ENCODE results near the gene CYB5R2. TPM values are rescaled to one million over a fixed set of nuclear protein-coding genes. Genes with fewer than 3 reads are reported as not detected.
"Not testable (repeated sequence)": the region's sequence is repeated elsewhere in the genome, so short reads cannot be mapped to it uniquely, and the experiment has no call there.

The CYB5R2 gene
- polyA plus RNA-seq, 4 donors = 27.0 to 31.4 (median 28.1) TPM

- DNase-seq (ENCODE audit: low read depth in 4 of 4, low spot score in 3 of 4) = no peak
Observed at GRCh38 chr11:7671347-7672215, 1.7 kb downstream of the CYB5R2 start.

- DNase-seq (ENCODE audit: low read depth in 4 of 4, low spot score in 3 of 4) = no peak
Observed at GRCh38 chr11:7670641-7671040, 2.7 kb downstream of the CYB5R2 start.

GRCh38 chr11:7668911-7669310, 4.4 kb downstream of the CYB5R2 start:
- DNase-seq (ENCODE audit: low read depth in 4 of 4, low spot score in 3 of 4) = no peak

- no peak for DNase-seq (ENCODE audit: low read depth in 4 of 4, low spot score in 3 of 4)
Observed at GRCh38 chr11:7668464-7668863, 4.8 kb downstream of the CYB5R2 start.

GRCh38 chr11:7667460-7667859, 5.8 kb downstream of the CYB5R2 start:
- DNase-seq (ENCODE audit: low read depth in 4 of 4, low spot score in 3 of 4) = no peak

GRCh38 chr11:7666292-7666866, 6.9 kb downstream of the CYB5R2 start:
- no peak for DNase-seq (ENCODE audit: low read depth in 4 of 4, low spot score in 3 of 4)

- peak in 2 of 4 donors; percentile 33 to 63 for DNase-seq (ENCODE audit: low read depth in 4 of 4, low spot score in 3 of 4)
Observed at GRCh38 chr11:7665473-7666291, 7.6 kb downstream of the CYB5R2 start.

- no peak for DNase-seq (ENCODE audit: low read depth in 4 of 4, low spot score in 3 of 4)
Observed at GRCh38 chr11:7664867-7665266, 8.4 kb downstream of the CYB5R2 start.

- DNase-seq (ENCODE audit: low read depth in 4 of 4, low spot score in 3 of 4) = not testable (repeated sequence)
Observed at GRCh38 chr11:7663531-7663930, 9.8 kb downstream of the CYB5R2 start.

GRCh38 chr11:7657306-7658025, 15.8 kb downstream of the CYB5R2 start:
- DNase-seq (ENCODE audit: low read depth in 4 of 4, low spot score in 3 of 4) = peak in 1 of 4 donors; percentile 54

GRCh38 chr11:7656704-7657103, 16.6 kb downstream of the CYB5R2 start:
- DNase-seq (ENCODE audit: low read depth in 4 of 4, low spot score in 3 of 4) = no peak

- no peak for DNase-seq (ENCODE audit: low read depth in 4 of 4, low spot score in 3 of 4)
Observed at GRCh38 chr11:7655253-7656217, 17.8 kb downstream of the CYB5R2 start.

GRCh38 chr11:7654195-7654705, 19.1 kb downstream of the CYB5R2 start:
- DNase-seq (ENCODE audit: low read depth in 4 of 4, low spot score in 3 of 4) = no peak

- DNase-seq (ENCODE audit: low read depth in 4 of 4, low spot score in 3 of 4) = no peak
Observed at GRCh38 chr11:7651700-7652099, 21.6 kb downstream of the CYB5R2 start.

- DNase-seq (ENCODE audit: low read depth in 4 of 4, low spot score in 3 of 4) = no peak
Observed at GRCh38 chr11:7651140-7651551, 22.2 kb downstream of the CYB5R2 start.

- no peak for DNase-seq (ENCODE audit: low read depth in 4 of 4, low spot score in 3 of 4)
Observed at GRCh38 chr11:7648264-7648663, 25.0 kb downstream of the CYB5R2 start.

- no peak for DNase-seq (ENCODE audit: low read depth in 4 of 4, low spot score in 3 of 4)
Observed at GRCh38 chr11:7646866-7647265, 26.4 kb downstream of the CYB5R2 start.

GRCh38 chr11:7645206-7645605, 28.1 kb downstream of the CYB5R2 start:
- DNase-seq (ENCODE audit: low read depth in 4 of 4, low spot score in 3 of 4) = no peak

GRCh38 chr11:7643314-7643713, 30.0 kb downstream of the CYB5R2 start:
- DNase-seq (ENCODE audit: low read depth in 4 of 4, low spot score in 3 of 4) = no peak
